ENCODE results near the gene ANTXRL.

- TF ChIP-seq CTCF (conservative IDR thresholded peaks at IDR 0.05; ENCODE audit: low read depth in 2 of 2), result peak; percentile 25 to 41; a peak in 3 of 4 replicates
- TF ChIP-seq JUNB (IDR thresholded peaks at IDR 0.05; ENCODE audit: unreplicated experiment), result no peak
- no peak for TF ChIP-seq POLR2AphosphoS5 (IDR thresholded peaks at IDR 0.05; ENCODE audit: low read depth)
- no peak for TF ChIP-seq EZH2phosphoT487 (IDR thresholded peaks at IDR 0.05; ENCODE audit: unreplicated experiment)
- TF ChIP-seq CREB1 (CRISPR knock-in tag; IDR thresholded peaks at IDR 0.05; ENCODE audit: low read depth), result no peak
- no peak for TF ChIP-seq EZH2 (IDR thresholded peaks at IDR 0.05; ENCODE audit: low read depth, unreplicated experiment)
- no peak for TF ChIP-seq STAT1 (IDR thresholded peaks at IDR 0.05; ENCODE audit: unreplicated experiment)
- no peak for TF ChIP-seq REST (IDR thresholded peaks at IDR 0.05; ENCODE audit: unreplicated experiment)
- TF ChIP-seq ZNF462 (CRISPR knock-in tag; IDR thresholded peaks at IDR 0.05), result no peak
These were observed 38.2 kb downstream of the ANTXRL start for GRCh38 chr10:46325021-46325420.

Data from GM23338 (cell line).